Trophoblast cell (in vitro differentiated cells and primary cell): ENCODE results near the gene LPCAT2.

Source experiments
- DNase-seq, 2 donors: peaks; one replicate each; pipeline ENCODE4 v3.0.0-alpha.2; 2016
- H2AFZ ChIP-seq: 2 replicates; pipeline ENCODE4 v1.6.1; 2013; ENCODE audit warnings: low read length, moderate library complexity, mild to moderate bottlenecking; ENCODE audit not compliant: insufficient read depth, poor library complexity
- H2AK5ac ChIP-seq: 2 replicates; pipeline ENCODE4 v1.6.1; 2013; ENCODE audit warnings: mild to moderate bottlenecking, low read length
- H2BK120ac ChIP-seq: 2 replicates; pipeline ENCODE4 v1.6.1; 2013; ENCODE audit warnings: low read length, mild to moderate bottlenecking, moderate library complexity; ENCODE audit not compliant: insufficient read depth, poor library complexity
- H2BK12ac ChIP-seq: 2 replicates; pipeline ENCODE4 v1.6.1; 2013; ENCODE audit warnings: mild to moderate bottlenecking, low read length, moderate library complexity
- H2BK5ac ChIP-seq: 2 replicates; pipeline ENCODE4 v1.6.1; 2013; ENCODE audit warnings: low read length, low read depth, moderate library complexity, mild to moderate bottlenecking; ENCODE audit not compliant: poor library complexity
- H3K14ac ChIP-seq: 2 replicates; pipeline ENCODE4 v1.6.1; 2013; ENCODE audit warnings: mild to moderate bottlenecking, low read length
- H3K18ac ChIP-seq: 2 replicates; pipeline ENCODE4 v1.6.1; 2013; ENCODE audit warnings: mild to moderate bottlenecking, low read length
- H3K23ac ChIP-seq: 2 replicates; pipeline ENCODE4 v1.6.1; 2013; ENCODE audit warnings: low read length
- H3K27ac ChIP-seq: 2 replicates; pipeline ENCODE4 v1.5.1; 2013; ENCODE audit warnings: low read depth, mild to moderate bottlenecking, inconsistent platforms, low read length, moderate library complexity
- H3K27me3 ChIP-seq: 2 replicates; pipeline ENCODE4 v1.6.1; 2013; ENCODE audit warnings: inconsistent platforms, mild to moderate bottlenecking, low read length, moderate library complexity; ENCODE audit not compliant: insufficient read depth
- H3K36me3 ChIP-seq, 2 experiments: 1 replicate in 1 of 2; 2 replicates in 1 of 2; pipeline ENCODE4 v1.6.1; 2013; ENCODE audit warnings: low read length in 2 of 2, mild to moderate bottlenecking in 2 of 2, moderate library complexity in 1 of 2; ENCODE audit not compliant: insufficient read depth in 2 of 2, control insufficient read depth in 1 of 2
- H3K4ac ChIP-seq: 2 replicates; pipeline ENCODE4 v1.6.1; 2013; ENCODE audit warnings: low read depth, mild to moderate bottlenecking, low read length, moderate library complexity
- H3K4me1 ChIP-seq, 2 experiments: 1 replicate in 1 of 2; 2 replicates in 1 of 2; pipeline ENCODE4 v1.6.1; 2013; ENCODE audit warnings: low read length in 2 of 2, mild to moderate bottlenecking in 2 of 2, moderate library complexity in 1 of 2; ENCODE audit not compliant: insufficient read depth in 2 of 2, control insufficient read depth in 1 of 2
- H3K4me2 ChIP-seq: 2 replicates; pipeline ENCODE4 v1.6.1; 2013; ENCODE audit warnings: inconsistent platforms, mild to moderate bottlenecking, low read length, moderate library complexity
- H3K4me3 ChIP-seq: 2 replicates; pipeline ENCODE4 v1.5.1; 2013; ENCODE audit warnings: mild to moderate bottlenecking, low read depth, low read length, inconsistent platforms
- H3K79me1 ChIP-seq: one replicate; pipeline ENCODE4 v1.6.1; 2013; ENCODE audit warnings: low read length
- H3K79me2 ChIP-seq: 2 replicates; pipeline ENCODE4 v1.6.1; 2013; ENCODE audit warnings: low read length, mild to moderate bottlenecking; ENCODE audit not compliant: control insufficient read depth, insufficient read depth, poor library complexity
- H3K9ac ChIP-seq: 2 replicates; pipeline ENCODE4 v1.6.1; 2013; ENCODE audit warnings: mild to moderate bottlenecking, low read length
- H3K9me3 ChIP-seq: 2 replicates; pipeline ENCODE4 v1.6.1; 2013; ENCODE audit warnings: low read depth, mild to moderate bottlenecking, control low read depth, inconsistent platforms, low read length; ENCODE audit not compliant: insufficient read depth
- H4K12ac ChIP-seq: 2 replicates; pipeline ENCODE4 v1.6.1; 2013; ENCODE audit warnings: low read depth, mild to moderate bottlenecking, low read length, moderate library complexity
- H4K8ac ChIP-seq: 2 replicates; pipeline ENCODE4 v1.6.1; 2013; ENCODE audit warnings: low read depth, mild to moderate bottlenecking, low read length, moderate library complexity
- H4K91ac ChIP-seq: one replicate; pipeline ENCODE4 v1.6.1; 2013; ENCODE audit warnings: low read depth, mild to moderate bottlenecking, low read length, moderate library complexity
- WGBS: extraction: QIAGEN DNeasy Blood & Tissue Kit; methylation state at CpG from one replicate; pipeline ENCODE4 v1.1.7; 2013; ENCODE audit warnings: missing lambda C conversion rate; ENCODE audit not compliant: insufficient read length, insufficient coverage; ENCODE audit errors: extremely low coverage; 5-methylcytosine and 5-hydroxymethylcytosine counted together

Gene LPCAT2

DNA sequence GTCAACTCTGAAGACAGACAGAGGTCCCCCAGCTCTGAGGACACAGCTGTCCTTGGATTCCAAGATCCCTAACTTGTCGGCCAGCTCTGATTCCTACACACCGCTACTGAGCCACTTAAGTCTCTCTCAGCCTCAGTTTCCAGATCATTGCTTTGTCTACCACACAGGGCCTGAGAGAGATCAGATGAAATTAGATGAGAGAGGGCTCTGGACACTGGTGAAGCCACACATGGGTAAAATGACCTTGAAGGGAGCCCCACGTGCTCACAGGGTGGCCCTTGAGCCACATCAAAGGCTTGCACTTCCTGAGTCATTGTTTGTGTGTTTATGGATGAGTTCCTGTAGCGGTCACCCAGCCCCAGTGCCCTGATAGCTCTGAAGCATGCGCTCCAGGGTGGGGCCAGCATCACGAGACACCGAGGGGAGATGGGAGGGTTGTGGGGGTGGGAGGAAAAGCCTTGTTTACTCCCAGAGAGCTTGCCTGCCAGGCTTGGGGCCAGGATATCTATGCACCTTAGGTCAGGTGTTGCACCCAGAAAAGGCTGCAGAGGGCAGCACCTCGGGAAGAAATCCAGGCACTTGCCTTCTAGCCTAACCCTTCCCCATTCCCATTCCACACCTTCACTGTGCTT is 114.2 kb downstream of the LPCAT2 start:
- Histone ChIP-seq H3K4me3 (no peak overlapping the region), H4K8ac (no peak overlapping the region), H4K91ac (no peak overlapping the region), H3K9ac (no peak overlapping the region), H2BK12ac (no peak overlapping the region), H3K4ac (no peak overlapping the region), H4K12ac (no peak overlapping the region), H3K18ac (no peak overlapping the region), H3K9me3 (no peaks in the 10 kb centered on the region), H2AFZ (no peak overlapping the region), H3K4me2 (no peak overlapping the region), H3K79me1 (no peaks in the 10 kb centered on the region), H3K36me3 (no peaks in the 10 kb centered on the region), H2AK5ac (no peak overlapping the region), H2BK5ac (no peak overlapping the region), H3K27me3 (no peaks in the 10 kb centered on the region), H3K14ac (no peak overlapping the region), H3K4me1 (no peaks in the 10 kb centered on the region), H3K27ac (no peak overlapping the region), H3K23ac (no peak overlapping the region), H3K79me2 (no peaks in the 10 kb centered on the region), H2BK120ac (no peak overlapping the region)
- no CpG with 5 or more reads among the region's 8 CpGs for WGBS
- DNase-seq, result peak; percentile 48 to 74

- Histone ChIP-seq H2BK5ac (no peak overlapping the region), H3K9me3 (no peaks in the 10 kb centered on the region), H2AK5ac (no peak overlapping the region), H2AFZ (no peak overlapping the region), H3K4me1 (no peaks in the 10 kb centered on the region), H3K4ac (no peak overlapping the region), H2BK12ac (no peak overlapping the region), H3K4me2 (no peak overlapping the region), H2BK120ac (no peak overlapping the region), H3K36me3 (no peaks in the 10 kb centered on the region), H3K79me1 (no peaks in the 10 kb centered on the region), H4K91ac (no peak overlapping the region), H3K18ac (no peak overlapping the region), H3K23ac (no peak overlapping the region), H3K4me3 (no peak overlapping the region), H4K8ac (no peak overlapping the region), H4K12ac (no peak overlapping the region), H3K9ac (no peak overlapping the region), H3K14ac (no peak overlapping the region), H3K27me3 (no peaks in the 10 kb centered on the region), H3K79me2 (no peaks in the 10 kb centered on the region), H3K27ac (no peak overlapping the region)
- WGBS, result no CpG with 5 or more reads among the region's 2 CpGs
- DNase-seq, result peak; percentile 51 to 53
These were observed 114.8 kb downstream of the LPCAT2 start for GRCh38 chr16:55623640-55624039.

- Histone ChIP-seq H2AFZ (no peak overlapping the region), H2BK5ac (no peak overlapping the region), H3K23ac (no peak overlapping the region), H3K14ac (no peak overlapping the region), H4K12ac (no peak overlapping the region), H3K27ac (no peak overlapping the region), H2BK120ac (no peak overlapping the region), H2AK5ac (no peak overlapping the region), H3K79me2 (no peaks in the 10 kb centered on the region), H3K36me3 (no peaks in the 10 kb centered on the region), H3K9me3 (no peaks in the 10 kb centered on the region), H3K18ac (no peak overlapping the region), H3K4me2 (no peak overlapping the region), H2BK12ac (no peak overlapping the region), H4K8ac (no peak overlapping the region), H3K4me1 (no peaks in the 10 kb centered on the region), H3K27me3 (no peaks in the 10 kb centered on the region), H4K91ac (no peak overlapping the region), H3K79me1 (no peaks in the 10 kb centered on the region), H3K4ac (no peak overlapping the region), H3K4me3 (no peak overlapping the region), H3K9ac (no peak overlapping the region)
- peak; percentile 94 for DNase-seq
- WGBS, result no CpG with 5 or more reads among the region's 5 CpGs
These were observed 115.8 kb downstream of the LPCAT2 start for GRCh38 chr16:55624696-55625095.

- no peak overlapping the region for H2BK12ac ChIP-seq
- no peak overlapping the region for H4K8ac ChIP-seq
- H3K4me1 ChIP-seq, result no peaks in the 10 kb centered on the region
- no peaks in the 10 kb centered on the region for H3K36me3 ChIP-seq
- no peak overlapping the region for H3K4me3 ChIP-seq
- H2AK5ac ChIP-seq, result no peak overlapping the region
- no peak overlapping the region for H3K4ac ChIP-seq
- no peak overlapping the region for H4K12ac ChIP-seq
- no peaks in the 10 kb centered on the region for H3K9me3 ChIP-seq
- H3K79me2 ChIP-seq, result no peaks in the 10 kb centered on the region
- no peak overlapping the region for H3K27ac ChIP-seq
- no peak overlapping the region for H2BK5ac ChIP-seq
- H2BK120ac ChIP-seq, result no peak overlapping the region
- H2AFZ ChIP-seq, result no peak overlapping the region
- no peak overlapping the region for H4K91ac ChIP-seq
- WGBS, result no CpG with 5 or more reads among the region's 3 CpGs
- no peak for DNase-seq
- H3K27me3 ChIP-seq, result no peaks in the 10 kb centered on the region
- no peaks in the 10 kb centered on the region for H3K79me1 ChIP-seq
- no peak overlapping the region for H3K4me2 ChIP-seq
- no peak overlapping the region for H3K23ac ChIP-seq
- H3K9ac ChIP-seq, result no peak overlapping the region
- H3K18ac ChIP-seq, result no peak overlapping the region
- no peak overlapping the region for H3K14ac ChIP-seq
These were observed 117.0 kb downstream of the LPCAT2 start for GRCh38 chr16:55625843-55626242.
